HG03280 (cell line): ENCODE measurements around the gene NME5.
"Not testable (repeated sequence)": the region's sequence is repeated elsewhere in the genome, so short reads cannot be mapped to it uniquely, and the experiment has no call there.

ENCODE experiments used
- ATAC-seq: cut with Tn5 transposase; IDR thresholded peaks from one replicate; pipeline ENCODE4 v1.9.1; 2021; ENCODE audit warnings: mild to moderate bottlenecking, moderate library complexity; ENCODE audit not compliant: unreplicated experiment

The NME5 gene

GRCh38 chr5:138082033-138082432, 57.2 kb downstream of the NME5 start:
- no peak for ATAC-seq

GRCh38 chr5:138078006-138078643, 61.1 kb downstream of the NME5 start:
- no peak for ATAC-seq

GRCh38 chr5:138077064-138077696, 62.0 kb downstream of the NME5 start:
- ATAC-seq = peak; percentile 57

- ATAC-seq = not testable (repeated sequence)
Measured at GRCh38 chr5:138070026-138070425, 69.2 kb downstream of the NME5 start.

- no peak for ATAC-seq
Measured at GRCh38 chr5:138068742-138069600, 70.3 kb downstream of the NME5 start.

GRCh38 chr5:138067945-138068344, 71.3 kb downstream of the NME5 start:
- no peak for ATAC-seq
